Hematopoietic multipotent progenitor cell (in vitro differentiated cells): ENCODE results near the gene CCBE1. TPM values are rescaled to one million over a fixed set of nuclear protein-coding genes. Genes with fewer than 3 reads are reported as not detected.
"Not testable (repeated sequence)": the region's sequence is repeated elsewhere in the genome, so short reads cannot be mapped to it uniquely, and the experiment has no call there.

ENCODE experiments used
- DNase-seq, 3 donors: peaks; one replicate each; pipeline ENCODE4 v3.0.0-alpha.2; 2011 to 2015; ENCODE audit warnings: low read depth in 2 of 3, low spot score in 2 of 3
- total RNA-seq: library from RNA; depleted of rRNA; stranded (reverse); fragments of >200 nt; gene quantifications from one replicate; pipeline ENCODE4 v1.2.3, GENCODE V29; 2012

The CCBE1 gene
- total RNA-seq, 1 donor: under 0.01 TPM

DNA sequence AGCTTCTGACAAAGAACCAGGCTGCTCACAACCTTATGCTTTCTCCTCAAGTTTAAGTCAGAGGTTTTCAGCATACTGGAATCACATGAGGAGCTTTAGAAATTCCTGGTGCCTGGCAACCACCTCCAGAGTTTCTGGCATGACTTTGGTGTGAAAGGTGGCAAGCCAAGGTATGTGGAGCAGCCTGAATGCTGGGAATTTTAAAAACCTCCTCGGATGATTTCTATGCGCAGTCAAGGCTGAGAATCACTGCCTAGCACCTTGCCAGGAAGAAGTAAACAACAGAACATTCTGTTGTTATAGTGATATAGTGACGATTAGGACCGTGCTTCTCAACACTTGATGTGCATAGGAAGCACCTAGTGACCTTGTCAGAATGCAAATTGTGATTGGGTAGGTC lies 11.7 kb downstream of the CCBE1 start:
- no peak for DNase-seq

DNA sequence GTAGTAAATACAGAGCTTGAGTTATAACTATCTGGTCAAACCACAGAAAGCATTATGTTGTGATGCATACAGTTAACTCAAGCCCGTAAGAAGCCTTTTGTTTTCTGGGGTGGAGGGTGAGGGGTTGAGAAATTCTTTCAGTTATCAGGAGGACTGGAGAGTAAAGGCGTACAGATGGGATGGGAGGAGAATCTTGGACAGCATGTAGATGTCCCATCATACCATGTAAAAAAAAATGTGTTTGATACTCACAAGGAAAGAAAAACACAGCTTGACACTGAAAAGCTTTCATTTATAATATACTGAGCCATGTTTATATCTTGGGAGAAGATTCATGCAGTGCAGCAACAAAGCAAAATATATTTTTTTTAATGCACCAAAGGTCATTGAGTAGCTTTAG lies 12.4 kb downstream of the CCBE1 start:
- no peak for DNase-seq

DNA sequence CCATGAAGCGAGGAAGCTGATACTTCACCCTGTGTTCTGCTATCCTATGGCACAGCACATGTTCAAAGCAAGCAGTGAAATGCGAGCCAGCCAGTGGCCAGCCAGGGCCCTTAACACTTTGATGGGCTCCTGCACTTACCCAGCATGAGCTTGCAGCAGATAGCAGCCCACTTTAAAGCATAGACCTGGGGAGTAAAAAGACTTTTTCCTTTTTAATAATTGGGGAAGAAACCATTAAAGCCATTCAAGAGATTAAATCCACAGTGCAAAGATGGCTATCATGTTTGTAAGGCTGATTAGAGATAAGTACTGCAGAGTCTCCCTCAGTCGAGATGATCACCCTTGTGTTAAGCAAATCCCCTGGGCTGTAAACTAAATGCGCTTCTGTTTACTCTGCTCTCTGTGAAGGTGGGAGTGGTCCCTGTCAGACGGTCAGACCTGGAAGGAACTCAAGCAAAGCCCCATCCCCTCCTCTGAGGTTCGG lies 15.7 kb downstream of the CCBE1 start:
- no peak for DNase-seq

DNA sequence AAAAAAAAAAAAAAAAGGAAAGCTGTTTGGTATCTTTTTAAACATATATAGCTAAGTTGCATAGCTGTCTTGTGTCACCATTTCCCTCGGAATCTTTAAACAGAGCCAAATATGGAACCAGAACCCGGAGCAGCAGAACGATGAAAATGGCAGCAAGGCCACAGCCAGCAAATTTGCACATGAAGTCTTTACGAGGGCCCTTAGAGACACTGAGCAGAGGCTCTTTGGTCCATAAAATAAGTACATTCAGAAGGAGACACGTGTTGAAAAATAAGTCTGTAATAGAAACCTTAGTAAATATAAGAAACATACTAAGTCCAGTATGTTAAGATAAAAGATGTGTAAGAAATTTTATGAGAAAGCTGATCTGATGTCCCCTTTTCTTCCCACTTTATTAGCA lies 16.2 kb downstream of the CCBE1 start:
- no peak for DNase-seq

DNA sequence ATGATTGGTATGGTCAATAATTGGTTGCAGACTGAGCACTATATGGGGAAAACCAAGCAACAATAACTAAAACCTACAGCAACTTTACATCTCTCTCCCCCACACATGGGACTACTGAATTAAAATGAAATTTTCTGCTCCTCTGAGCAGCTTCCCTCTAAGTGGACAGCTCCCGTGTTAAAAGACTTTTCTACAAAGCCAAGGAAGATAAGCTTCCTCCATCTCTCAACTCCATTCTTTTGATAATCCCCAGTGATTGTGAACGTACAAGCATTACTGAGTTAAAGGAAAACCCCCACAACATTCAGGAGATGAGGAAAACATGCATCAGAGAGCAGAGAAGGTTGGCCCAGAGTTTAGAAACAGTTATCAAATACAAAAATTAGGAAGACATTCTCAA lies 21.9 kb downstream of the CCBE1 start:
- no peak for DNase-seq

DNA sequence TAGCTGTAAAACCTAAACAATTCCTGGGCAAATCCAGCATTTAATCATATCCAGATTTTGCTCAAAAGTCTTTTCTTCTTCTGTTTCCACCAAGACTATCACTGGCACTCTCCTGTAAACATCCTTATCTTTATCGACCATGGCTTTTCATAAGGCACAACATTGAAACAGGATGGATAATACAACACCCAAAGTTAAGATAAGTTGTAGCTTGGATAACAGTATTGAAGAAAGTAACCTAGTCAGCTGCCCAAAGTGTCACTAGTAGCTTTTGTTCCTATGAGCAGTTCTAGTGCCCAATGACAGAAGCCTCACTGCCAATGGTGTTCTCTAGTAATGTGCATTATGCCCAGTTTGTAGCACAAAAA lies 22.3 kb downstream of the CCBE1 start:
- DNase-seq: no peak

DNA sequence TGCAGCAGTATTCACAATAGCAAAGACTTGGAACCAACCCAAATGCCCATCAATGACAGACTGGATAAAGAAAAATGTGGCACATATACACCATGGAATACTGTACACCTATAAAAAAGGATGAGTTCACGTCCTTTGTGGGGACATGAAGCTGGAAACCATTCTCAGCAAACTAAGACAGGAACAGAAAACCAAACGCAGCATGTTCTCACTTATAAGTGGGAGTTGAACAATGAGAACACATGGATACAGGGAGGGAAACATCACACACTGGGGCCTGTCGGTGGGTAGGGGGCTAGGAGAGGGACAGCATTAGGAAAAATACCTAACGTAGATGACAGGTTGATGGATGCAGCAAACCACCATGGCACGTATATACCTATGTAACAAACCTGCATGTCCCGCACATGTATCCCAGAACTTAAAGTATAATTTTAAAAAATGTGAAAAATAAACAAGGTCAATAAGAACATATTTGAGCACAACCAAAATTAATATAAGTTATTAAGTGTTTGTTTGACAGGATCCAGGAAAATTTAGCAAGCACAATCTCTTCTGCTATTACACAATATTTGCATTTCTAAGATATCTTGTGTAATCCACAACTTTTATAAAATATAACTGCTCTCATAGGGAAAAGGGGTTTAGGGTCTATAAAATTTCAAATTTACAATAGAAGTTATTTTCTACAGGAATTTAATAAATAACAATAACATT lies 22.9 kb downstream of the CCBE1 start:
- no peak for DNase-seq

DNA sequence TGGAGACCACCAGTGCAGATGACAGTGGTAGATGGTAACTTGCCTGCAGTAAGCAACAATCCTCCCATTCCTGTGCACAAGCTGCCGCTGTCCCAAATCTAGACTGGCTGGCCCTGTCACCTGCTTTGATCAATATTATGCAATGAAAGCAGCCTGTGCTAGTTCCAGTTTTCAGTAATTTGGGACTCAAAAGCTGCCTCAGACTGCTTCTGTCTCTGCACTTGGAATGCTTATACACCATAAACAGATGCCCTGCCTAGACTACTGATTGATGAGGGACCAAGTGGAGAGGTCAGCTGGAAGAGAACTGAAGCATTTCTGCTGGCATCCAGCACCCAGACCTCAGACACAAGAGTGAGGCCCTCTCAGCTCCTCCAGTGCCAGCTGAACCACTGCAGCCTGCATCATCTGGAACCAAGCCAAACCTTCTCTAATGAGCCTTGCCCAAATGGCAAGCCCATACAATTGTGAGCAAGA lies 24.9 kb downstream of the CCBE1 start:
- no peak for DNase-seq

DNA sequence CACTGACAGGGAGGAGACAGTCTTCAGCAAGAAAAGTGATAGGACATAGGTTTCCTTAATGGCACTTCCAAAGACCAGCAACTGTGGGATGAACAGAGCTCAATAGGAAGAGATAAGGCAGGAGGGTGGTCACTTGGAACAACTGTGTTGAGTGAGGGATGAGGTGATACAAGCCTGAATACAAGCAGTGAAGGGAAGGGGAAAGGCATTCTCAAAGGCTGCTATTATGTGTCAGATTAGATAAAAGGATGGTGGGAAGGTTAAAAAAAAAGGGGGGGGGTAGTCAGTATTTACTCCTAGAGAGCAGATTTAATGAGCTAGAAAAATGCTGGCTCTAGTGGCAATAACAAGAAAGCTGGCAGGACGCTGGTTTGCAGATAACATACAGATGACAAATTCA lies 25.7 kb downstream of the CCBE1 start:
- no peak for DNase-seq

DNA sequence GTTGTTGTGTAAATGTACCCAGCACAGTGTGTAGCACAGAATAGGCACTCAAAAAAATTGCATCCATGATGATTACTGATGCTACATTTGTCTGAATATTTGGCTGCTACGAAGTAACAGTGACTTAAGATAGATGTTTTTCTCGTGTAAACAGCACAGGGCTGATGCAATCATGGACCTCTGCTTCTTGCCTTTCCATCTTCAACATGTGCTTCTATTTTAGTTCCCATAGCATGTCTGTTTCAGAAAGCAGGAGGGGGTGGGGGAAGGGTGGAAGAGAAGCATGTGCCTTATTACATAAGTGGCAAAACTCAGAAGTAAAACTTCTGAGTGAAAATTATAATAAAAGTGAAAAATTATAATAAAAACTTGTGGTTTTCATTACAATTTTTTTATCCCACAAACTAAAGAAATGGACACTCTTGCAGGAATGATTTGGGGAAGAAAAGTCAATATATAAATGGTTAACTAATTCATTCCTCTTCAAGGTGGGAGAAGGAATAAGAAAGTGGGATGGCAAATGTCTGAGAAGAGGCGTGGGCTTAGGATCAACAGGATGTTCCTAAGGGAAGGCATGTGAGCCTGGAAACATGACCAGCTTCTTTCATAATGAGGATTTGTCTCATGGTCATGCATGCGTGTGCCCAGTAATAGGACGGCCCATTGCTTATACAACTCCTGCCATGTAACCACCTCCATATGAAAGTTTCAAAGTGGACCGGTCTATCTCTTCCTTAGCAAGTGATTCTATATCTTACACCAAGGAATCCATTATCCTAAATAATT lies 27.2 kb downstream of the CCBE1 start:
- DNase-seq: no peak

DNA sequence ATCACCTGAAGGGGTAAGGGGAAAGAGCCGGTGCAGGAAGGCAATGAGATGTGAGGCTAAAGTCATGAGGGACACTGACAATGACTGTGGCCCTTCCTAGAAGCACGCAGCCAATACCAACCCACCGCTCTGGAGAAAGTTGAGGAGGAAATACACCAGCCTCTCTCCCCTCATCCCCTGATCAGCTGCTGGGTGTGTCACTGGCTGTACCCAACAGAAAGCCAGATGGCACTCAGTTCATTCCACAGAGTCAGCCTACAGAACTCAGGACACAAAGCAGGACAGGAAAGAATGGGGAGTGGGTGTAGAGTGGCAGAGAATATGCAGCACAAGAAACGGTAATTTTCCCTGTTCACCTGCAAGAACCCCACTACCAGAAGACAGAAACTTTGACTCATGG lies 29.7 kb downstream of the CCBE1 start:
- DNase-seq: no peak

DNA sequence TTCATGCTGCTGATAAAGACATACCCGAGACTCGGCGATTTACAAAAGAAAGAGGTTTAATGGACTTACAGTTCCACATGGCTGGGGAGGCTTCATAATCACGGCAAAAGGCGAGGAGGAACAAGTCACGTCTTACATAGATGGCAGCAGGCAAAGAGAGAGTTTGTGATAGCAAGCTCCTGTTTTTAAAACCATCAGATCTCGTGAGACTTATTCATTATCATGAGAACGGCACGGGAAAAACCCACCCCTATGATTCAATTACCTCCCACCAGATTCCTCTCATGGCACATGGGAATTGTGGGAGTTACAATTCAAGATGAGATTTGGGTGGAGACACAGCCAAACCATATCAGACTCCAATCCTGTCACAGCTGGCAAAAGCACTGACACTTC lies 31.2 kb downstream of the CCBE1 start:
- DNase-seq: not testable (repeated sequence)

DNA sequence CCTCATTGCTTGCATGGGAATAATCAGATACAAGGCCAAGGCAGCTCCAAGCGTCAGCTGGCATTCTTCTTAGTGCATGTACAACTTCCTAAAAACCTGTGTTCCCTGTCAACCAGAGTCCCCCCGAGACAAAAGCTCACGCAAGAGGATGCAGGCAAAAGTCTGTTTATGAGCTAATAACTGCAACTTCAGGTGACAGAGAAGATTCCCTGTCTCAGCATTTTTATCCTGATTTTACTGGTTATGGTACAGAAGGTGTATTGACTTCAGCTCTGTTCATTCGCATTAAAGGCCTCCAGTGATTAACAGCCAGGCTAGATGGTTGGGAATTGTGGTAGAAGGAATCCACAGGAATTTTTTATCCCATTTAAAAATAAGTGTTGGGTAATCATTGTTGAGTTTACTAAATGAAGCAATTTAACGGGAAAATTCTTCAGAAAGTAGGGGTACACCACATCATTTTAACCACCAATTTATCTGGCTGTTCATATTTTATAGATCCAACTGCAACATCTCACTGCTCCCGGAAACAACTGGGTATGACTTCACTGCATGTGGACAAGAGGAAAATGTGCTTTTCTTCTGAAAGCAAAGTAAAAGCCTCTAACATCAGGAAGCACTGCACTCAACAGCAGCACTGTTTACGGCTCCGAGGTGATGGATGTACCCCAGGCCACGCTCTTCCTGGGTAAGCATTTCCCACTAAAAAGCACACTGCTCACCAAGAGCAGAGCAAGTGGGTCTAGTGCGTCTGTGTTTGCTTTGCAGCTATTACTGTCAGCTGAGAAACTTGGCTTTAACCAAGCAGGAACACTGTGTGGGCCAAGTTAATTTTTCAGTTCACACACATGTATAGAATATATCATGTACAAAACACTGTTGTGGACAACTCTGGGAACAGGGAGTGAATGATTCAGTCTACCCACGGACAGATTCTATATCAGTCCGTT lies 31.9 kb downstream of the CCBE1 start:
- no peak for DNase-seq

DNA sequence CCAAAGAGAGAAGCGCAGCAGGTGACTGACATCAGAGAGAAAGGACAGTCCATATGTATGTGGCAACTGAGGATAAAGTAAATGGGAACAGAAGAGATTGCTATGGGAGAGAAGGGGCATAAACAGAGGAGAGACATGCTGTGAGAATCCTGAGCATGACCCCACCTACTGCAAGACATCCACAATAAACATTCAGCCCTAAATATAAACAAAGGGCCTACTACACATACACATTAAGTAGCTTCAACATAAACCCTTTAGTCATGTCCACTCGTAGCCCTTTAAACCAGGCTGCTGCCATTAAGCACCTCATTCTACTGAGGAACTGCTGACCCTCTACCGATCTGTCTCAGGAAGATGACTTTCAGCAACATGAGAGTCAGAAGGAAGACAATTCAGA lies 32.9 kb downstream of the CCBE1 start:
- no peak for DNase-seq

DNA sequence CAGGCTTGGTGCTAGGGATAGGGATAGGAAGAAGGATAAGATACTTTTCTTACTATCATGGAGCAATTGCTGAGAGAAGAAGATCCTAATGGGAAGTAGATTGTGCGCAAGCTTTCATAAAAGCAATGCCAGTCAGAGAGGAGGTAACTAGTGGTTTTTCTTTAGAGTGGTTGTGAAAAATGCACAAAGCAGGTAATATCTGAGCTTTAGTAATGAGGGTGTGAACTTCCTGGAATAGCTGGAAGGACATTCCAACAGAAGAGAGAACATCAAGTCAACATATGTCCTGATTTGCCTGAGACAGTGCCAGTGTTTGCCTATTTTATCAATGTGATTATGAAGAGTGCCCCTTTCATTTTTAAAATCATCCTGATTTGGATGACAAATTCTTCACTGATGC lies 34.1 kb downstream of the CCBE1 start:
- no peak for DNase-seq

DNA sequence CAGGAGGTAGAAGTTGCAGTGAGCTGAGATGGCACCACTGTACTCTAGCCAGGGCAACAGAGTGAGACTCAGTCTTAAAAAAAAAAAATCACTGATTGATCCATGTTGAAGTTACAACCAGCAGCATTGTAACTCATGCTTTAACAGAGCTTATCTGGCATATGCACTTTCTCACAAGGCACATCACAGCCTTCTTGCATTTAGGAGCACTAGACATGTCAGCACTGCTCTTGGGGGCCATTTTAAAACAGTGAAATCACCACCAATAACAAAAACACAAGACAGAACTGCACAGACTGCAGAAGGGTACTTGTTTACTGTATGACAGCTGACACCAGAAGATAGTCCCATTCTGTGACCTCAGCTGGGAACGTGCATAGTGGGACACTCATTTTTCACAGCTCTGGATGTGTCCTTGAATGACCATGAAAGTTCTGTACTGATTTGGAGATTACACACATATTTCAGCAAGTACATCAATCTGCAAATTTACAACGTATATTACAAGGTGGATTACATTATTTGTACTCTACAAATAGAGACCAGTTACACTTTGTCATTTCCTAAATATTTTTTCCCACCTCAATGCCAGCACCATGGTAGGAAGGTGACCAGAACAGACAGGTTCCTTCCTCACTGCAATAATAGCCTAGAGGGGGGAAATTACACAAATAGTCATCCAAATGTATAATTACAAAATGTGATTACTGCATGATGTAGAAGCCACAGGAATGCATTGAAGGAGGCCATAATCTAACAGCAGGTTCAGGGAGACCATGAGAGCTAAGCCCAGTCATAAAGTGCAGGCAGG lies 35.1 kb downstream of the CCBE1 start:
- DNase-seq: no peak

DNA sequence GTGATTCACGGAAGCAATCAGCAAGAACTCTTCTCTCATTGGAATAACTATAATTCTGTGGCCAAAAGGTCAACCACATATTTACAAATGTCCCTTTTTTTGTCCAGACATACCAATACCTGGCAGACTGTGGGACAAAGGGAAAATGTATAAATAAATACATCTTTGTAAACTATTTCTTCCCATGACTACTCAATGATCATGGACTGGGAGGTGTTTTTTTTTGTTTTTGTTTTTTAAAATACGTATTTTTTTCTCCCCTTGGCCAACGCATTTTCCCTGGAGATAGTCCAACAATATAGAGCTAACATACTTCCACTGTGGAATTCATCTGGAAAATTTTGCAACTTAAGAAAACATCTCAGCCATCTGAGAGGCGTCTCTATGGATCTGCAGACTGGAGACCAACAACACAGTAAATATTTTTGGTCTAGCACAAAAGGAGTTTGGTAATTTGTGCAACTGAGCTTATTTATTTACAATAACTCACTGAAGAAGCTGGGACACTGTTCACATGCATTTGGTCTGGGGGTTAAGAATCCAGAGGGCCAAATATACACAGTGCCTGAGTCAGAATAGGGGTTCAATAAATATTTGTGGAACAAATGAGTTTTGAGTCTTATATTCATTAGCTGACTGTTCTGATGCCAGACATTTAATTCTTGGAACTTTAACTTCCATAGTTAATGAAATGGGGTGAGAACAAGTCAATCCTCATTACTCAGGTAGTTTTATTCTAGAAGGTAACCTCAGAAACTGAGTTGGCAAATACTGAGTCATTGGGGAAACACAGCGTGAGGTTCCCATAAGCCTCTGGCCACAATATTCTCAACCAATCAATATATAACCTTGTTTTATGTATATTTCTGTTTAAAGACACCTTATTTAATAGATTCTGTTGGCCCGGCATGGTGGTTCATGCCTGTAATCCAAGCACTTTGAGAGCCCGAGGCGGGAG lies 36.2 kb downstream of the CCBE1 start:
- no peak for DNase-seq

DNA sequence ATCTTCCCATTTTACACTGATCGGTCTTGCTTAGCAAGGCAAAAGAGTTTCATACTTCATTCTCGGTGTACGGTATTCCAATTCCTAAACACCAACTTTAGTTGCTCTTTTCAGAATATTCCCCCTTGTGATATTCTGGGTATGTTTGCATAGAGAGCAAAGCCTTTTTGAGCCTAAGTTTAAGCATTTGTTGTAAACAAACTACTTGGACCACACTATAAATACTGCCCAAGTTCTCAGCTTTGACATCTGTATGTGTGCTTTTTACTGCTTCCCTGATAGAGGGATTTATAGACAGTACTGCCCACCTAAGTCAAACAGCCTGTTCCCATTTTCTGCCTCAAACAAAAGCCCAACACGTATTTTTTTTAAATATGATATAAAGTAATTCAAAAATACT lies 36.9 kb downstream of the CCBE1 start:
- DNase-seq: no peak

DNA sequence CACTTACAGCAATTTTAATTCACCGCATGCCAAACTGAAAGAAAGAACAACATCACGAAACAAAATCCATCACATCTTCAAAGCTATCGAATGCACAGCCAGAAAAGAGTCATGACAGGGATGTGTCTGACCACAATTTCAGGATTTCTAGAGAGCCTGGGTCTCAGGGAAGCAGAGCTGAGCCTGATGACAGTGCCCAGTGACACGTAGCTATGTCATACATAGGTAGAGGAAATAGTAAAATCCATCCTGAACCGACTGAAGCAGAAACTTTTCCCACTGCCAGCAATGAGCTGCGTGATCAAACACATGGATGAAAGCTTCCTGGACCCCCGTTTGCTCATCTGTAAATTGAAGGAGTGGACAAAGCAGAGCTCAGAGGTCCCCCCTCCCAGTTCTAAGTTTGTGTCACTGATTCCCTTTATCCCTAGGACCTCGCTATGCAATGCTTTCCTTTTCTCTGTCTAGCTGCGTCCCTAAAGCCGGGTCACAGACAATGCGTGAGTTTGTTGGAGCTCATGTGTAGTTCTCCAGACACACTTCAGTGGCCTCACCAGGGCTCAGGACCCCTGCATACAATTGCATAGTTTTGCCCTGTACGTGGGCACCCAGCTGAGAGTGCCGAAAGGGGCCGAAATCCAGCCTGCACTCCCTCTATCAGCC lies 37.6 kb downstream of the CCBE1 start:
- no peak for DNase-seq
